CD8-positive, alpha-beta memory T cell (primary cell): ENCODE measurements around the gene TRAF5. TPM values are rescaled to one million over a fixed set of nuclear protein-coding genes. Genes with fewer than 3 reads are reported as not detected.
A peak's percentile ranks its signal among the peaks of the same experiment; 100 is the strongest.

Experiments
- CTCF ChIA-PET: fragments of 350-600 bp; sonication (Branson Sonifier 250); formaldehyde crosslinking; loops from one replicate; lab custom pipeline; 2021; ENCODE audit warnings: antibody characterized with exemption; lab: Charles Lee
- POLR2A ChIA-PET: fragments of 350-600 bp; sonication (Branson Sonifier 250); formaldehyde crosslinking; loops from one replicate; lab custom pipeline; 2021; ENCODE audit warnings: antibody characterized with exemption; lab: Charles Lee
- DNase-seq, 5 donors: peaks; one replicate each; pipeline versions ENCODE4 v3.0.0 to v3.0.0-alpha.2; 2020 to 2022; ENCODE audit warnings: mixed read lengths in 1 of 5
- H3K27ac ChIP-seq: one replicate; pipeline ENCODE4 v1.7.0; 2013; ENCODE audit warnings: low read depth, mild to moderate bottlenecking, low read length, moderate library complexity
- H3K27me3 ChIP-seq: 2 replicates; pipeline ENCODE4 v1.7.0; 2013; ENCODE audit warnings: low read length, mild to moderate bottlenecking; ENCODE audit not compliant: insufficient read depth, poor library complexity, severe bottlenecking
- H3K36me3 ChIP-seq: 2 replicates; pipeline ENCODE4 v1.7.0; 2013; ENCODE audit warnings: mild to moderate bottlenecking, low read length, moderate library complexity; ENCODE audit not compliant: insufficient read depth
- H3K4me1 ChIP-seq: 2 replicates; pipeline ENCODE4 v1.7.0; 2013; ENCODE audit warnings: mild to moderate bottlenecking, low read length, moderate library complexity; ENCODE audit not compliant: insufficient read depth
- H3K4me3 ChIP-seq: 2 replicates; pipeline ENCODE4 v1.7.0; 2013; ENCODE audit warnings: mild to moderate bottlenecking, low read length
- H3K9me3 ChIP-seq: 2 replicates; pipeline ENCODE4 v1.7.0; 2013; ENCODE audit warnings: mild to moderate bottlenecking, low read length
- H3K27ac Mint-ChIP-seq, 8 donors: one replicate each; pipeline ENCODE4 v1.8.0; 2020 to 2021; ENCODE audit warnings: mixed read lengths in 8 of 8, mild to moderate bottlenecking in 6 of 8, inconsistent platforms in 3 of 8, moderate library complexity in 3 of 8
- H3K27me3 Mint-ChIP-seq, 2 donors: one replicate each; pipeline ENCODE4 v1.8.0; 2020 to 2021; ENCODE audit warnings: mixed read lengths in 2 of 2, mild to moderate bottlenecking in 1 of 2, moderate library complexity in 1 of 2
- H3K36me3 Mint-ChIP-seq, 3 donors: one replicate each; pipeline ENCODE4 v1.8.0; 2020 to 2021; ENCODE audit warnings: mixed read lengths in 3 of 3, inconsistent platforms in 1 of 3, mild to moderate bottlenecking in 1 of 3
- H3K4me1 Mint-ChIP-seq, 3 donors: one replicate each; pipeline ENCODE4 v1.8.0; 2020 to 2021; ENCODE audit warnings: mixed read lengths in 3 of 3, inconsistent platforms in 1 of 3, mild to moderate bottlenecking in 1 of 3
- H3K4me3 Mint-ChIP-seq, 7 donors: one replicate each; pipeline ENCODE4 v1.8.0; 2020 to 2021; ENCODE audit warnings: mixed read lengths in 7 of 7, mild to moderate bottlenecking in 6 of 7, moderate library complexity in 4 of 7, inconsistent platforms in 2 of 7
- H3K9me3 Mint-ChIP-seq, 5 donors: one replicate each; pipeline ENCODE4 v1.8.0; 2020 to 2022; ENCODE audit warnings: mixed read lengths in 5 of 5, mild to moderate bottlenecking in 3 of 5, moderate library complexity in 2 of 5, inconsistent platforms in 1 of 5
- polyA plus RNA-seq: library from polyadenylated mRNA; unstranded; fragments of 300-500 nt; fragmentation: Illumina TruSeq; gene quantifications from one replicate; pipeline ENCODE4 v1.2.3, GENCODE V29; 2021
- total RNA-seq, 2 experiments: library from RNA; stranded (reverse); gene quantifications; one replicate each; pipeline ENCODE4 v1.2.3, GENCODE V29; 2021

Gene TRAF5
- total and polyA plus RNA-seq, 3 experiments from 2014 or later: 30.7 to 38.3 (median 33.7) TPM

GRCh38 chr1:211359876-211360275 lies 33.2 kb downstream of the TRAF5 start:
- no peak for DNase-seq

DNA sequence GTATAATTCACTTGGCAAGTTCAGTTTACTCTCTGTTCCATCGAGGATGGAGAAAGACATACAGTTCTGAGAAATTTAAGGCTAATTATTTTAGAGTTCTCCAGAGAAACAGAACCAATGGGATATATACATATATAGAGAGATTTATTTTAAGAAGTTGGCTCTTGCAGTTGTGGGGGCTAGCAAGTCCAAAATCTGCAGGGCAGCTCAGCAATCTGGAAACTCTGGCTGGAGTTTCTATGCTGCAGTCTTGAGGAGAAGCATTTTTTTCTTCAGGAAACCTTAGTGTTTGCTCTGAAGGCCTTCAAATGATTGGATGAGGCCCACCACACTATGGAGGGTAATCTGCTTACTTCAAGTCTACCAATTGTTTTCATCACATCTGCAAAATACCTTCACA lies 34.6 kb downstream of the TRAF5 start:
- peaks cover 37% of the 10 kb centered on the region for H3K36me3 ChIP-seq
- H3K27me3 Mint-ChIP-seq: no peaks in the 10 kb centered on the region
- peaks cover 8 to 24% (median 14%) of the 10 kb centered on the region in 3 donors for H3K4me1 Mint-ChIP-seq
- H3K9me3 Mint-ChIP-seq: no peaks in the 10 kb centered on the region
- no peaks in the 10 kb centered on the region for H3K27me3 ChIP-seq
- no peaks in the 10 kb centered on the region for H3K4me1 ChIP-seq
- H3K27ac Mint-ChIP-seq: peak overlapping the region in 1 of 8 donors; percentile 76
- no peaks in the 10 kb centered on the region for H3K9me3 ChIP-seq
- ChIA-PET POLR2A (no interaction called here), CTCF (interaction anchor here (2.7 kb wide), 1 partner anchor 38 kb away, joined by 8 read pairs; no protein-coding TSS in a partner anchor)
- no peak overlapping the region for H3K4me3 ChIP-seq
- no peak overlapping the region for H3K4me3 Mint-ChIP-seq
- DNase-seq: no peak
- H3K27ac ChIP-seq: no peak overlapping the region
- H3K36me3 Mint-ChIP-seq: peaks cover 3 to 73% (median 13%) of the 10 kb centered on the region in 3 donors

More at GRCh38 chr1:211359876-211360275, 33.2 kb downstream of the TRAF5 start:
- Histone ChIP-seq H3K4me3 (no peak overlapping the region), H3K9me3 (no peaks in the 10 kb centered on the region), H3K27me3 (no peaks in the 10 kb centered on the region), H3K4me1 (no peaks in the 10 kb centered on the region), H3K36me3 (peaks cover 30% of the 10 kb centered on the region), H3K27ac (no peak overlapping the region)
- Mint-ChIP-seq H3K4me3 (no peak overlapping the region), H3K36me3 (peaks cover 3 to 70% (median 15%) of the 10 kb centered on the region in 3 donors), H3K4me1 (peaks cover 16 to 35% (median 26%) of the 10 kb centered on the region in 3 donors), H3K27me3 (no peaks in the 10 kb centered on the region), H3K9me3 (no peaks in the 10 kb centered on the region), H3K27ac (peak overlapping the region in 6 of 8 donors; percentile 1 to 69 (median 48))
- POLR2A ChIA-PET: no interaction called here
- CTCF ChIA-PET: interaction anchor here (1.3 to 2.7 kb wide), 2 partner anchors 30 to 36 kb away, joined by 3 to 8 read pairs; no protein-coding TSS in a partner anchor

DNA sequence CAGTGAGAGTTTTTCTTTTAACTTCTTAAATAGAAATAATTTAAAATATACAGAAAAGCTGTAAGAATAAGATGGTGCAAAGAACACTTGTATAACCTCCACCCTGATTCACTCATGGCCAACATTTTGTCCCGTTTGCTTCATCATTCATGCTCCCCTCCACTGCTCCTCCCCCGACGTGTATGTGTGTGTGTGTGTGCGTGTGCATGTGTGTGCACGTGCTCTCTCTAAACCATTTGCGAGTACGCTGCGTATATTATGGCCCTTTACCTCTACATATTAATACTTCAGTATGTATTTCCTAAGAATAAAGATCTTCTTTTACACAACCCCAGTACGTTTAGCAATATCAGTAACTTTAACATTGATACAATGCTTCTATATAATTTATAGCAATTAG lies 43.0 kb downstream of the TRAF5 start:
- no peaks in the 10 kb centered on the region for H3K27me3 ChIP-seq
- Mint-ChIP-seq H3K36me3 (peaks cover 0 to 89% (median 24%) of the 10 kb centered on the region in 3 donors), H3K4me1 (peaks cover 3 to 14% (median 6%) of the 10 kb centered on the region in 3 donors), H3K4me3 (no peak overlapping the region), H3K9me3 (no peaks in the 10 kb centered on the region), H3K27me3 (peaks cover 0 to 2% of the 10 kb centered on the region in 2 donors), H3K27ac (peak overlapping the region in 1 of 8 donors; percentile 67)
- peaks cover 27% of the 10 kb centered on the region for H3K36me3 ChIP-seq
- H3K27ac ChIP-seq: no peak overlapping the region
- ChIA-PET POLR2A (no interaction called here), CTCF (no interaction called here)
- H3K4me1 ChIP-seq: no peaks in the 10 kb centered on the region
- no peak for DNase-seq
- no peaks in the 10 kb centered on the region for H3K9me3 ChIP-seq
- no peak overlapping the region for H3K4me3 ChIP-seq

GRCh38 chr1:211370669-211371068 lies 44.0 kb downstream of the TRAF5 start:
- H3K27me3 Mint-ChIP-seq: peaks cover 0 to 2% of the 10 kb centered on the region in 2 donors
- H3K27ac Mint-ChIP-seq: peak overlapping the region in 5 of 8 donors; percentile 51 to 89 (median 67)
- H3K9me3 Mint-ChIP-seq: no peaks in the 10 kb centered on the region
- DNase-seq: no peak
- peaks cover 3 to 14% (median 6%) of the 10 kb centered on the region in 3 donors for H3K4me1 Mint-ChIP-seq
- ChIA-PET POLR2A (no interaction called here), CTCF (no interaction called here)
- no peak overlapping the region for H3K4me3 ChIP-seq
- H3K36me3 Mint-ChIP-seq: peaks cover 0 to 89% (median 30%) of the 10 kb centered on the region in 3 donors
- no peaks in the 10 kb centered on the region for H3K4me1 ChIP-seq
- H3K4me3 Mint-ChIP-seq: no peak overlapping the region
- no peak overlapping the region for H3K27ac ChIP-seq
- H3K36me3 ChIP-seq: peaks cover 30% of the 10 kb centered on the region
- no peaks in the 10 kb centered on the region for H3K27me3 ChIP-seq
- H3K9me3 ChIP-seq: no peaks in the 10 kb centered on the region

DNA sequence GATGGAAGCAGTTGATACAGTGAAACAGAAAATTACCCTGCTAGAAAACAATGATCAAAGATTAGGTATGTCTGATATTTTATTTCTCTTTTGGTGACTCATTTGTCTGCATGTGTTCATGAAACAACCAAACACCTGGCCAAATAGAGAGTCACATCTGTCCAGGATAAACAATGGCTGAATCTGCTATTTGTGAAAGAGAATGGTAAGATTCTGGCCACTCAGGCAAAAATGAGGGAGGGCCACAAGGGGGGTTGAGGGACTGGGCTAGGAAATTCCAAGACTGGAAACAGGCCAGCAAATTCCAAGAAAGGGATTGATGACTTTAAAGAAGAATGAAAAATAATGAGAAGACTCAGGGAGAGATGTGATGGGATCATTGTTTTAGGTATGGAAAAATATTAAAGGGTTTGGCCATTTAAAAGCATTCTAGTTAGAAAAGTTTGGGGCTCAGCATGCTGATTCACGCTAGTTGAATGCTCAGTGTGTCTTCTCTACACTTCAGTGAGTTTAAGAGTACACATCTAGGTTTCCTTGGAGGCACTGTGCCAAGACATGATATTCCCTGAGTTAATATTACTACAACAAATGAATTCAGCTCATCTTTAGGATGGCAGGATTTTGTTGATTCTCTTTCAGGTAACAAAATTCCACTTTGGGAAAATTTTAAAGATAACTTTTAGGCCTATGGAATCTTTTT lies 44.9 kb downstream of the TRAF5 start:
- DNase-seq: no peak
- Histone ChIP-seq H3K36me3 (peaks cover 26% of the 10 kb centered on the region), H3K4me3 (no peak overlapping the region), H3K27ac (peak overlapping the region; percentile 43), H3K27me3 (no peaks in the 10 kb centered on the region), H3K4me1 (no peaks in the 10 kb centered on the region), H3K9me3 (no peaks in the 10 kb centered on the region)
- Mint-ChIP-seq H3K27me3 (no peaks in the 10 kb centered on the region), H3K4me1 (peaks cover 3 to 14% (median 6%) of the 10 kb centered on the region in 3 donors), H3K36me3 (peaks cover 0 to 87% (median 29%) of the 10 kb centered on the region in 3 donors), H3K27ac (peak overlapping the region in 6 of 8 donors; percentile 6 to 67 (median 14)), H3K4me3 (no peak overlapping the region), H3K9me3 (no peaks in the 10 kb centered on the region)
- ChIA-PET CTCF (no interaction called here), POLR2A (no interaction called here)

DNA sequence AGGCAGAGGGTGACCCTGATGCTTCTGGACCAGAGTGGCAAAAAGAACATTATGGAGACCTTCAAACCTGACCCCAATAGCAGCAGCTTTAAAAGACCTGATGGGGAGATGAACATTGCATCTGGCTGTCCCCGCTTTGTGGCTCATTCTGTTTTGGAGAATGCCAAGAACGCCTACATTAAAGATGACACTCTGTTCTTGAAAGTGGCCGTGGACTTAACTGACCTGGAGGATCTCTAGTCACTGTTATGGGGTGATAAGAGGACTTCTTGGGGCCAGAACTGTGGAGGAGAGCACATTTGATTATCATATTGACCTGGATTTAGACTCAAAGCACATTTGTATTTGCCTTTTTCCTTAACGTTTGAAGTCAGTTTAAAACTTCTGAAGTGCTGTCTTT lies 45.8 kb downstream of the TRAF5 start:
- Mint-ChIP-seq H3K27ac (peak overlapping the region in 2 of 8 donors; percentile 27 to 30), H3K36me3 (peaks cover 0 to 87% (median 29%) of the 10 kb centered on the region in 3 donors), H3K9me3 (no peaks in the 10 kb centered on the region), H3K27me3 (no peaks in the 10 kb centered on the region), H3K4me1 (peaks cover 4 to 16% (median 6%) of the 10 kb centered on the region in 3 donors), H3K4me3 (no peak overlapping the region)
- Histone ChIP-seq H3K4me3 (no peak overlapping the region), H3K27ac (peak overlapping the region; percentile 43), H3K9me3 (no peaks in the 10 kb centered on the region), H3K27me3 (no peaks in the 10 kb centered on the region), H3K4me1 (no peaks in the 10 kb centered on the region), H3K36me3 (peaks cover 25% of the 10 kb centered on the region)
- ChIA-PET POLR2A (no interaction called here), CTCF (no interaction called here)
- no peak for DNase-seq

- Mint-ChIP-seq H3K4me1 (peaks cover 4 to 19% (median 14%) of the 10 kb centered on the region in 3 donors), H3K9me3 (no peaks in the 10 kb centered on the region), H3K27ac (peak overlapping the region in 5 of 8 donors; percentile 16 to 85 (median 45)), H3K4me3 (no peak overlapping the region), H3K27me3 (no peaks in the 10 kb centered on the region), H3K36me3 (peaks cover 0 to 67% (median 20%) of the 10 kb centered on the region in 3 donors)
- ChIA-PET CTCF (no interaction called here), POLR2A (no interaction called here)
- H3K27ac ChIP-seq: no peak overlapping the region
- no peak for DNase-seq
- H3K27me3 ChIP-seq: no peaks in the 10 kb centered on the region
- peaks cover 15% of the 10 kb centered on the region for H3K36me3 ChIP-seq
- no peaks in the 10 kb centered on the region for H3K9me3 ChIP-seq
- H3K4me3 ChIP-seq: no peak overlapping the region
- no peaks in the 10 kb centered on the region for H3K4me1 ChIP-seq
Measured at GRCh38 chr1:211375146-211375818, 48.6 kb downstream of the TRAF5 start.

DNA sequence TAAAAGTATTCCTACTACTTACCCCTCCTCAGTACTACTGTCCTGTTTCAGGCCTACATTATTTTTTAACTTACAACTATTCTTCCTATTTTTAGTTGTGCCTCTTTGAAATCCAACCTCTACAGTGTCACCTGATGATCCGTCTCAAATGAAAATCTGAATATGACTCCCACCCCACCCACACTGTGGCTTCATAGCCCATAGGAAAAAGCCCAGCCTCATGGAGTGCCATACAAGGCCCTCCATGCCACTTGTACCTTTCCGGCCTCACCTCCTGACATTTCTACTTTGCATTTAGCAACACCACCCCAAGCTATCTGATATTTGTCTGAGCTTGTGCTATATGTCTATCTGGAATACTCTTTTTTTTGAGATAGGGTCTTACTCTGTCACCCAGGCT lies 49.3 kb downstream of the TRAF5 start:
- H3K27ac Mint-ChIP-seq: peak overlapping the region in 3 of 8 donors; percentile 16 to 85 (median 49)
- H3K4me3 ChIP-seq: no peak overlapping the region
- no peak overlapping the region for H3K4me3 Mint-ChIP-seq
- no peak overlapping the region for H3K27ac ChIP-seq
- peaks cover 15% of the 10 kb centered on the region for H3K36me3 ChIP-seq
- no peaks in the 10 kb centered on the region for H3K9me3 ChIP-seq
- ChIA-PET POLR2A (no interaction called here), CTCF (no interaction called here)
- H3K9me3 Mint-ChIP-seq: no peaks in the 10 kb centered on the region
- DNase-seq: no peak
- H3K27me3 ChIP-seq: no peaks in the 10 kb centered on the region
- H3K27me3 Mint-ChIP-seq: no peaks in the 10 kb centered on the region
- H3K4me1 ChIP-seq: no peaks in the 10 kb centered on the region
- H3K36me3 Mint-ChIP-seq: peaks cover 0 to 61% (median 17%) of the 10 kb centered on the region in 3 donors
- H3K4me1 Mint-ChIP-seq: peaks cover 6 to 24% (median 14%) of the 10 kb centered on the region in 3 donors
